ENCODE results near the gene FBN3.
A peak's percentile ranks its signal among the peaks of the same experiment; 100 is the strongest.

Gene FBN3

DNA sequence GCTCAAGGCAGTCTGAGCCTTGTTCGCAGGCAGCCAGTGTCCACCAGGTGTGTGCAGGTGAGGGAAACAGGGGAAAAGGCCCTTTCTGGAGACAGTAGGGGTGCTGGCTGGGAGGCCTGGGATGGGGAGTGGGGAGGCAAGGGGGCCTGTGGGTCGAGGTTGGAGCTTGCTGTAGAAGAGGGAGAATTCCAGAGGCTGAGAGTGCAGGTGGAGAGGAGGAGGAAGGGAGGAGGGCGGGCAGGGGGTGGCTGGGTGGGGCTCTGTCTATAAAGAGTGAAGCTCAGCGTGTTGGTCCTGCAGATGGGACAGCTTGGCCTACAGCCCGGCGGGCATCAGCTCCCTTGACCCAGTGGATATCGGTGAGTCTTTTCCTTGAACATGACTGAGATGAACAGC, 96.9 kb downstream of the FBN3 start, which contains the start of gene CCL25:
CCL25 (plus strand) TSS at position 297 of the 396 bp plus-strand sequence. CDS start 290 bp downstream, outside the sequence.
- ChIA-PET POLR2A (no interaction called here), CTCF (no interaction called here)
- TF ChIP-seq ELF4 (IDR thresholded peaks at IDR 0.05) = no peak
- TF ChIP-seq NFRKB (IDR thresholded peaks at IDR 0.05) = no peak
- TF ChIP-seq CTBP1 (IDR thresholded peaks at IDR 0.05; ENCODE audit: borderline replicate concordance) = no peak
- no peak for DNase-seq (ENCODE audit: extremely low spot score)

DNA sequence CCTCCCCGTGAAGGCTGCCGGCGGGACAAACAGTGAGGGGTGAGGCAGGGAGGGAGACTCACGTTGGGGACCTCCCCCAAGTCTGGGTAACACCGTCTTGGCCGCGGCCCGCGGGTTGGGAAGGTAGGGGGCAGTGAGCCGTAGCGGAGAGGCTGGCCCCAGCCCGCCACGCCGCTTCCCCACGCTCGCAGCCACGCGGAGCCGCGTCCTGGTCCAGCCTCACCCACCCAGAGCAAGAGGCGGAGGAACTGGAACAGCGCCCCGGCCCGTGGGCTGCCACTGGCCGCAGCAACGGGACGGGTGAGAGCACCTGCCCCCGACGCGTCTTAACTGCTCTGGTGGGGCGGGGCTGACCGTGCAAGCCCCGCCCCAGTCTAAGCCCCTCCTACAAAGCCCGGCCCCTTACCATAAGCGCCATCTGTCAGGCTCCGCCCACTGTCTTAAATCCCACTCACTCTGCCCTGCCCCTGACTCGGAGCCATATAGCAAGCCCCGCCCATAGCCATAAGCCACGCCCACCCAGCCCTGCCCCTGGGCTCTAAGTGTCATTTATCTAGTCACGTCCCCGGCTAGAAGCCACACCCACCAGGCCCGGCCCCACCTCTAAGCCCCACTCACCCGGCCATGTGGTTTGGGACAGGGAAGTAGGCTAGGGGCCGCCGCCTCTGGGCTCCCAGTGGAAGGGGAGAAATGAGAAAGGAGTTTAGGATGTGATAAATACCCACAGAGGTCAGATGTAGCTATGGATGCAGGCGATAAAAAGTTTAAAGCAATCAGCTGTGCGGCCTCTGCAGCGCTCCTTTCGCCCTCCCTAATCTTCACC, 98.9 kb downstream of the FBN3 start:
- ChIA-PET POLR2A (no interaction called here), CTCF (interaction anchor here (0.6 kb wide), 1 partner anchor 122 kb away, joined by 4 read pairs; no protein-coding TSS in a partner anchor)
- TF ChIP-seq HDGF (IDR thresholded peaks at IDR 0.05; ENCODE audit: borderline replicate concordance) (peak; percentile 80; the same call in 1 of the 2 replicates), ZNF384 (IDR thresholded peaks at IDR 0.05) (no peak), L3MBTL2 (conservative IDR thresholded peaks at IDR 0.05) (peak; percentile 69; the same call in 1 of the 2 replicates), ARNT (IDR thresholded peaks at IDR 0.05) (no peak)
- TF ChIP-seq, protein P1, sequence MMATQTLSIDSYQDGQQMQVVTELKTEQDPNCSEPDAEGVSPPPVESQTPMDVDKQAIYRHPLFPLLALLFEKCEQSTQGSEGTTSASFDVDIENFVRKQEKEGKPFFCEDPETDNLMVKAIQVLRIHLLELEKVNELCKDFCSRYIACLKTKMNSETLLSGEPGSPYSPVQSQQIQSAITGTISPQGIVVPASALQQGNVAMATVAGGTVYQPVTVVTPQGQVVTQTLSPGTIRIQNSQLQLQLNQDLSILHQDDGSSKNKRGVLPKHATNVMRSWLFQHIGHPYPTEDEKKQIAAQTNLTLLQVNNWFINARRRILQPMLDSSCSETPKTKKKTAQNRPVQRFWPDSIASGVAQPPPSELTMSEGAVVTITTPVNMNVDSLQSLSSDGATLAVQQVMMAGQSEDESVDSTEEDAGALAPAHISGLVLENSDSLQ (IDR thresholded peaks at IDR 0.05) = peak; percentile 94
- peak; percentile 99 for DNase-seq (ENCODE audit: extremely low spot score)

DNA sequence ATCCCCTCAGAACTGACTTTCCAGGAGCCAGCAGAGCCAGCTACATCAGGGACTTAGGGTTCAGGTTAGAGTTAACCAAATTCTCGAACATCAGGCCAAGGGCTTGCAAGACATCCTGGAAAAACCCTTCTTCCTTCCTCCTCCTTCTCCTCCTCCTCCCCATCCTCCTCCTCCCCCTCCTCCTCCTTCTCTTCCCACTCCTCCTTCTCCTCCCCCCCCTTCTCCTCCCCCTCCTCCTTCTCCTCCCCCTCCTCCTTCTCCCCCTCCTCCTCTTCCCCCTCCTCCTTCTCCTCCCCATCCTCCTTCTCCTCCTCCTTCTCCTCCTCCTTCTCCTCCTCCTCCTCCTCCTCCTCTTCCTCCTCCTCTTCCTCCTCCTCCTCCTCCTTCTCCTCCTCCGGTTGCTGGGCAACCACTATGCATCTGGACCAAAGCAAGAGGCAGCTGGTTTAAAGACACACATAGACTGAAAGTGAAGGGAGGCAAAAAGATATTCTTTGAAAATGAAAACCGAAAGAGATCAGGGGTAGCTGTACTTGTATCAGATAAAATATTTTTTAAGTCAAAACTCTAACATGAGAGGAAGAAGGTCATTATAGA, 102.7 kb downstream of the FBN3 start:
- TF ChIP-seq FOXA1 (IDR thresholded peaks at IDR 0.05) (no peak), NFRKB (IDR thresholded peaks at IDR 0.05) (no peak), ELF4 (IDR thresholded peaks at IDR 0.05) (no peak), FOXM1 (IDR thresholded peaks at IDR 0.05; ENCODE audit: borderline replicate concordance) (no peak), LEF1 (IDR thresholded peaks at IDR 0.05; ENCODE audit: borderline replicate concordance) (no peak), SUZ12 (IDR thresholded peaks at IDR 0.05) (no peak), FOXK2 (IDR thresholded peaks at IDR 0.05) (no peak)
- DNase-seq (ENCODE audit: extremely low spot score) = no peak
- CTCF ChIA-PET = interaction anchor here (0.7 kb wide), 1 partner anchor 11 kb away, joined by 6 read pairs; no protein-coding TSS in a partner anchor
- POLR2A ChIA-PET = interaction anchor here (0.7 kb wide), 1 partner anchor 13 kb away, joined by 3 read pairs; no protein-coding TSS in a partner anchor

DNA sequence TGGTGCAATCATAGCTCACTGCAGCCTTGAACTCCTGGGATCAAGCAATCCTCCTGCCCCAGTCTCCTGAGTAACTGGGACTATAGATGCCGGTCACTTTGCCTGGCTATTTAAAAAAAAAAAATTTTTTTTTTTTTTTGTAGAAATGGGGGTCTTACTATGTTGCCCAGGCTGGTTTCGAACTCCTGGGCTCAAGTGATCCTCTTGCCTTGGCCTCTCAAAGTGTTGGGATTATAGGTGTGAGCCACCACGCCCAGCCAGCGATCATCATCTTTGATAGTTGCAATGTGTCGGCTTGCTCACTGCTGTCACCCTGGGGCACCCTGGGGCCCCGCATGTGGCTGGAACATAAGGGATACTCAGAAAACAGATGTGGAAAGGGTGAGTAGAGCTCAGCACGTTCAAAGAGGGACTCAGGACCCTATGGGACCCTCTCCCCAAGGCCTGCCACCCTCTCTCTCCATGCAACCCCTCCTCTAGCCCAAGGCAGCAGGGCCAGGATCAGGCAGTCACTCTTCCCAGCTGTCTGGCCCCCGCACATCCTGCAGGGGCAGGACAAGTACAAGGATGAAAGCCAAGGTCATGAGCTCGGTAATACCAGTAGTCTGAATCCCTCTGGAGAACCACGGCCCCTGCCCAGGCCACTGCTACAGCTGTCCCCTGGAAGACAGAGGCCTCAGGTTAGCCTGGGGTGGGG, 103.4 kb downstream of the FBN3 start:
- TF ChIP-seq TARDBP (IDR thresholded peaks at IDR 0.05) (no peak), CTBP1 (IDR thresholded peaks at IDR 0.05; ENCODE audit: borderline replicate concordance) (no peak)
- no peak for DNase-seq (ENCODE audit: extremely low spot score)
- CTCF ChIA-PET = interaction anchor here (0.6 kb wide), 1 partner anchor 549 kb away, joined by 3 read pairs; no protein-coding TSS in a partner anchor
- POLR2A ChIA-PET = interaction anchor here (0.7 kb wide), 1 partner anchor 14 kb away, joined by 3 read pairs; no protein-coding TSS in a partner anchor

DNA sequence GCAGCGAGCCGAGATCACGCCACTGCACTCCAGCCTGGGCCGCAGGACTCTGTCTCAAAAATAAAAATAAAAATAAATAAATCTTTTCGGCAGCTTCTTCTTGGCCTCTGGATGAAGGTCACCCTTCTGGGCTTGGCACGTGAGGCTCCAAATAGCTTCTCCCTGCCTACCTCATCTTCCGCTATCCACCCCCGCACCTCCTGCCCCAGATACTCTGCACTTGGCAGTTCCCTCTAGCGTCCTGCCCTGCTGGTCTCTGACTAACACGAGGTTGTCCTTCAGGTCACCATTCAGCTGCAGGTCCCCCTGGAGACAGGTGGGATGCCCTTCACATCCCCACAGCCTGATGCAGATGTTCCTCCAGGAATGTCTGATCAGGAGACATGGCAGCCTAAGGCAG, 105.4 kb downstream of the FBN3 start:
- no peak for TF ChIP-seq NFRKB (IDR thresholded peaks at IDR 0.05)
- no peak for TF ChIP-seq FOXM1 (IDR thresholded peaks at IDR 0.05; ENCODE audit: borderline replicate concordance)
- TF ChIP-seq, protein P1 (IDR thresholded peaks at IDR 0.05) = no peak
- no peak for TF ChIP-seq ELF4 (IDR thresholded peaks at IDR 0.05)
- TF ChIP-seq HDGF (IDR thresholded peaks at IDR 0.05; ENCODE audit: borderline replicate concordance) = no peak
- no peak for TF ChIP-seq ARNT (IDR thresholded peaks at IDR 0.05)
- no peak for TF ChIP-seq SP1 (IDR thresholded peaks at IDR 0.05)
- DNase-seq (ENCODE audit: extremely low spot score) = no peak
- ChIA-PET POLR2A (no interaction called here), CTCF (no interaction called here)

DNA sequence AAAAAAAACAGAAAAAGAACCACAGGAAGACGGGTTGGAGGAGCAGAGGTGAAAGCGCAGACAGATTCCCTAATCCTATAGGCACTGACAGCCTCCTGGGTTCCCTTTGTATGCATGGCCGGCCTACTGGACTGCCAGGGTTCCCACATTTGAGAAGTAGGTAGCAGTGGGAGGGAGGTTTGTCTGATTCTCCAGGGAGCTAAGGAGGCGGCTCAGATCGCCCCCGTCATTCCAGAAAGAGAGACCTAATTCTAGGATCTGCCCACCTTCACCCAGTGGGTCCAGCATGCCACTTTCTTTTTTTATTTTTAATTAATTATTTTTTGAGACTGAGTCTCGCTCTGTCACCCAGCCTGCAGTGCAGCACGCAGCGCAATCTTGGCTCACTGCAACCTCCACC, 106.5 kb downstream of the FBN3 start:
- ChIA-PET POLR2A (no interaction called here), CTCF (no interaction called here)

More for the DNA sequence above, 106.5 kb downstream of the FBN3 start:
- no peak for DNase-seq (ENCODE audit: extremely low spot score)
- TF ChIP-seq NFRKB (IDR thresholded peaks at IDR 0.05) (no peak), ZNF384 (IDR thresholded peaks at IDR 0.05) (no peak), SUZ12 (IDR thresholded peaks at IDR 0.05) (no peak), CTBP1 (IDR thresholded peaks at IDR 0.05; ENCODE audit: borderline replicate concordance) (no peak), HDGF (IDR thresholded peaks at IDR 0.05; ENCODE audit: borderline replicate concordance) (no peak), BHLHE40 (IDR thresholded peaks at IDR 0.05; ENCODE audit: borderline replicate concordance) (no peak), ARNT (IDR thresholded peaks at IDR 0.05) (no peak), ELF4 (IDR thresholded peaks at IDR 0.05) (no peak), L3MBTL2 (conservative IDR thresholded peaks at IDR 0.05) (no peak), FOXM1 (IDR thresholded peaks at IDR 0.05; ENCODE audit: borderline replicate concordance) (no peak), SP1 (IDR thresholded peaks at IDR 0.05) (no peak), FOXK2 (IDR thresholded peaks at IDR 0.05) (no peak), FOXA1 (IDR thresholded peaks at IDR 0.05) (no peak), TARDBP (IDR thresholded peaks at IDR 0.05) (no peak), LEF1 (IDR thresholded peaks at IDR 0.05; ENCODE audit: borderline replicate concordance) (no peak)
- TF ChIP-seq, protein P1 (IDR thresholded peaks at IDR 0.05) = no peak
